Measurements from ENCODE around the gene PARN. TPM values are rescaled to one million over a fixed set of nuclear protein-coding genes. Genes with fewer than 3 reads are reported as not detected.

The PARN gene
- total and polyA plus RNA-seq, 9 of the 15 experiments (the other 6 are each of a cell fraction or from before 2014, with no cell fraction given): 9.6 to 51.3 (median 40.4) TPM

DNA sequence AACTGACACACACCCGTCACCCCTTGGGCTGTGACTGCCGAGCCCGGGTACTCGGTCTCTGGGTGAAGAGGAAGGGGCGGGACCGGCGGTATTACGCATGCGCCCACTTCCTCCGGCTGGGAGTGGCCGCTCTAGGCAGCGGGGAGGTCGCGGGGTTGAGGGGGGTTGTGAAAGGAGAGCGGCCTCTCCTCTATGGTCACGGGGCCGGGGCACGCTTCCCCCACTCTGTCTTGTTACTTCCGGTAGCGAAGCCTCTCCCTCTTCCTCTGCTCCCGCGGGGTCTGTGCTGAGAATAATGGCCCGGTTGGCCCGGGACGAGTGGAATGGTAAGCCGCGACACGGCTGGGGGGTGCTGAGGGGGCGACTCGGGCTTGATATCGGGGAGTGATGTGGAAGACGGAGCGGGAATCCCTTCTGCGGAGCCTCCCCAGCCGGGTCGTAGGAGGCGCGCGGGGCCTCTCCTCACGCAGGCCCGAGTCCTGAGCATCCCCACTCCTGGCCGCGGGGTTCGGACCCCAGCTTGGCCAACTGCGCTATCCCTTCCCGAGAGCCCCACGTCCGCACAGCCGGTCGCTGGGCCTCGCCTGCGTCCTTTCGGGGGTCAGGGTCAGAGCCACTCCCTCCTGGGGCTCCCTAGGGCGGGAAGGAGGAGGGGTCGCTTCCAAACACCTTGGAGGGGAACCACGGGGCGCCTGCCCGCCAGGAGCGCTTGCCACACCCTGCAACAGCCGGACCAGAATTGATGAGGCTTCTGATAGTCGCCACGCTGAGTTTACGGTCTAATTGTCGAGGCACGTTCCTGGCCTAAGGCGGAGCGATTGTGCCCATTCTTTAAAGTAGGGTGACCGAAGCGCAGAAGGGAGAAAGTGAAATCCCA, 2.9 kb upstream of the PARN start, which contains the start of gene BFAR (continued):
- TF ChIP-seq MAZ (CRISPR knock-in tag; conservative IDR thresholded peaks at IDR 0.05 in 1 of 2, IDR thresholded peaks at IDR 0.05 in 1 of 2): peak in 1 of 2 experiments; percentile 66; a peak in 3 of 4 replicates
- no peak for TF ChIP-seq CHCHD3 (CRISPR knock-in tag; IDR thresholded peaks at IDR 0.05)
- TF ChIP-seq LARP7 (IDR thresholded peaks at IDR 0.05): no peak
- TF ChIP-seq CCAR2 (IDR thresholded peaks at IDR 0.05; ENCODE audit: low read depth, low read length): no peak
- TF ChIP-seq RAD51 (IDR thresholded peaks at IDR 0.05; ENCODE audit: borderline replicate concordance, low read depth): peak; percentile 59; the same call in 1 of the 2 replicates
- peak; percentile 100 for TF ChIP-seq TAF1 (IDR thresholded peaks at IDR 0.05; ENCODE audit: control insufficient read depth, extremely low read depth, insufficient read depth, low read length, severe bottlenecking)
- no peak for TF ChIP-seq E4F1 (CRISPR knock-in tag; IDR thresholded peaks at IDR 0.05; ENCODE audit: borderline replicate concordance)
- TF ChIP-seq, protein P1, sequence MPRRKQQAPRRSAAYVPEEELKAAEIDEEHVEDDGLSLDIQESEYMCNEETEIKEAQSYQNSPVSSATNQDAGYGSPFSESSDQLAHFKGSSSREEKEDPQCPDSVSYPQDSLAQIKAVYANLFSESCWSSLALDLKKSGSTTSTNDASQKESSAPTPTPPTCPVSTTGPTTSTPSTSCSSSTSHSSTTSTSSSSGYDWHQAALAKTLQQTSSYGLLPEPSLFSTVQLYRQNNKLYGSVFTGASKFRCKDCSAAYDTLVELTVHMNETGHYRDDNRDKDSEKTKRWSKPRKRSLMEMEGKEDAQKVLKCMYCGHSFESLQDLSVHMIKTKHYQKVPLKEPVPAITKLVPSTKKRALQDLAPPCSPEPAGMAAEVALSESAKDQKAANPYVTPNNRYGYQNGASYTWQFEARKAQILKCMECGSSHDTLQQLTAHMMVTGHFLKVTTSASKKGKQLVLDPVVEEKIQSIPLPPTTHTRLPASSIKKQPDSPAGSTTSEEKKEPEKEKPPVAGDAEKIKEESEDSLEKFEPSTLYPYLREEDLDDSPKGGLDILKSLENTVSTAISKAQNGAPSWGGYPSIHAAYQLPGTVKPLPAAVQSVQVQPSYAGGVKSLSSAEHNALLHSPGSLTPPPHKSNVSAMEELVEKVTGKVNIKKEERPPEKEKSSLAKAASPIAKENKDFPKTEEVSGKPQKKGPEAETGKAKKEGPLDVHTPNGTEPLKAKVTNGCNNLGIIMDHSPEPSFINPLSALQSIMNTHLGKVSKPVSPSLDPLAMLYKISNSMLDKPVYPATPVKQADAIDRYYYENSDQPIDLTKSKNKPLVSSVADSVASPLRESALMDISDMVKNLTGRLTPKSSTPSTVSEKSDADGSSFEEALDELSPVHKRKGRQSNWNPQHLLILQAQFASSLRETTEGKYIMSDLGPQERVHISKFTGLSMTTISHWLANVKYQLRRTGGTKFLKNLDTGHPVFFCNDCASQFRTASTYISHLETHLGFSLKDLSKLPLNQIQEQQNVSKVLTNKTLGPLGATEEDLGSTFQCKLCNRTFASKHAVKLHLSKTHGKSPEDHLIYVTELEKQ (CRISPR knock-in tag; IDR thresholded peaks at IDR 0.05): no peak
- TF ChIP-seq CREM (IDR thresholded peaks at IDR 0.05; ENCODE audit: low read depth): peak; percentile 63; the same call in 1 of the 2 replicates
- TF ChIP-seq, protein P2, sequence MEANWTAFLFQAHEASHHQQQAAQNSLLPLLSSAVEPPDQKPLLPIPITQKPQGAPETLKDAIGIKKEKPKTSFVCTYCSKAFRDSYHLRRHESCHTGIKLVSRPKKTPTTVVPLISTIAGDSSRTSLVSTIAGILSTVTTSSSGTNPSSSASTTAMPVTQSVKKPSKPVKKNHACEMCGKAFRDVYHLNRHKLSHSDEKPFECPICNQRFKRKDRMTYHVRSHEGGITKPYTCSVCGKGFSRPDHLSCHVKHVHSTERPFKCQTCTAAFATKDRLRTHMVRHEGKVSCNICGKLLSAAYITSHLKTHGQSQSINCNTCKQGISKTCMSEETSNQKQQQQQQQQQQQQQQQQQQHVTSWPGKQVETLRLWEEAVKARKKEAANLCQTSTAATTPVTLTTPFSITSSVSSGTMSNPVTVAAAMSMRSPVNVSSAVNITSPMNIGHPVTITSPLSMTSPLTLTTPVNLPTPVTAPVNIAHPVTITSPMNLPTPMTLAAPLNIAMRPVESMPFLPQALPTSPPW (CRISPR knock-in tag; IDR thresholded peaks at IDR 0.05): peak; percentile 82
- TF ChIP-seq TGIF2 (CRISPR knock-in tag; IDR thresholded peaks at IDR 0.05): peak; percentile 80; the same call in 1 of the 2 replicates
- TF ChIP-seq HIVEP1 (CRISPR knock-in tag; IDR thresholded peaks at IDR 0.05): no peak
- TF ChIP-seq ZNF146 (CRISPR knock-in tag; IDR thresholded peaks at IDR 0.05; ENCODE audit: unreplicated experiment): no peak
- TF ChIP-seq TAF9B (IDR thresholded peaks at IDR 0.05; ENCODE audit: partially characterized antibody): peak; percentile 92
- TF ChIP-seq KAT8 (IDR thresholded peaks at IDR 0.05; ENCODE audit: low read depth): no peak
- TF ChIP-seq E2F3 (CRISPR knock-in tag; IDR thresholded peaks at IDR 0.05): peak; percentile 71; the same call in 1 of the 2 replicates
- peak in 1 of 2 experiments; percentile 82; a peak in 2 of 4 replicates for TF ChIP-seq HDAC1 (IDR thresholded peaks at IDR 0.05)
- peak; percentile 47; the same call in 1 of the 2 replicates for TF ChIP-seq CREB3L1 (IDR thresholded peaks at IDR 0.05; ENCODE audit: borderline replicate concordance, low read depth)

Measured in K562 (cell line).